HG03066 (cell line): ENCODE results near the gene LRRC42.
A peak's percentile ranks its signal among the peaks of the same experiment; 100 is the strongest.

Source experiments
- ATAC-seq: cut with Tn5 transposase; IDR thresholded peaks from one replicate; pipeline ENCODE4 v1.9.1; 2021; ENCODE audit warnings: low read depth; ENCODE audit not compliant: unreplicated experiment

LRRC42 gene

DNA sequence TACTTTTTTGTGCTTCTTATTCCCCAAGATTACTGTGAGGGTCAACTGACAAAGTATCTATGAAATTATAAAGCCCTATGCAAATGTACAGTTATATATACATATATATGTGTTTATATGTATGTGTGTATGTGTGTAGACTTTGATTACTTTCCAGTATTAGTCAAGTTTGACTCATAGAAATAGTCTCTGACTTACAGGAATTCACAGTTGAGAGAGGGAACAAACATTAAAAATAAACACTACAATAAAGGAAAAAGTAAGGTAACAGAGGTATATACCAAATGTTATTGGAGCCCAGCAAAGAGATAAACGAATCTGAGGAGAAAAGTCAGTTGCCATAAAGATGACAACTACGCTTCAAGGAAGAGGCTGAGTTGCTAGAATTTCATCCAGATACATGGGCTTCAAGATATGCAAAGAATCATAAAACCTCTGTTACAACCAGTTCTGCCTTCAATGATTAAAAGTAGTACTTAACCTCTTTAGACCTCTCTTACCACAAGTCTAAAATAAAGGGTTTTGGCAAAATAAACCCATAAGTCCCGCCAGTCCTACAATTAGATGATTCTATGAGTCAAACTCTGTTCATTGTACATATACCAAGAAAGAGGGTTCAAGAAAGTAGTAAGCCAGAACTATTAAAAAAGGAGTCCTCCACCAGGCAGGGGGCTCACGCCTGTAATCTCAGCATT lies 7.9 kb upstream of the LRRC42 start:
- ATAC-seq, result no peak

- no peak for ATAC-seq
Measured at GRCh38 chr1:53942127-53942957, 3.8 kb upstream of the LRRC42 start.

DNA sequence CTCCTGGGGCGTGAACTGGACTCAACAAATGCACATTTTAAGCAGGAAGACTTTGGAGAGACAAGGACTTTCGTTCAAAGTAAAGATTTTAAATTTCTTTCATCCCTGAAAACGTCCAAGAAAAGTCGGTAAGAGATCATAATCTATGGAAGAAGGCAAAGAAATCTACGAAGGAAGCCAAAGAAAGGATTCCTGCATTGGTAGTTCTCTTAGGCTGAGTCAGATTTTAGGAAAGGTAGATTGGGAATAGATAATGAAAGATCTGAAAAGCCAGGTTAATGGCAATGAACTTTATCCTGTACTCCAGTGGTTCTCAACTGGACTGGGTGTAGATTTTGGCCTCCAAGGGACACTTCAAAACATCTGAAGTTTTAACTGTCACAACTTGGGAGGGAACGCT lies 3.1 kb upstream of the LRRC42 start:
- ATAC-seq, result no peak

DNA sequence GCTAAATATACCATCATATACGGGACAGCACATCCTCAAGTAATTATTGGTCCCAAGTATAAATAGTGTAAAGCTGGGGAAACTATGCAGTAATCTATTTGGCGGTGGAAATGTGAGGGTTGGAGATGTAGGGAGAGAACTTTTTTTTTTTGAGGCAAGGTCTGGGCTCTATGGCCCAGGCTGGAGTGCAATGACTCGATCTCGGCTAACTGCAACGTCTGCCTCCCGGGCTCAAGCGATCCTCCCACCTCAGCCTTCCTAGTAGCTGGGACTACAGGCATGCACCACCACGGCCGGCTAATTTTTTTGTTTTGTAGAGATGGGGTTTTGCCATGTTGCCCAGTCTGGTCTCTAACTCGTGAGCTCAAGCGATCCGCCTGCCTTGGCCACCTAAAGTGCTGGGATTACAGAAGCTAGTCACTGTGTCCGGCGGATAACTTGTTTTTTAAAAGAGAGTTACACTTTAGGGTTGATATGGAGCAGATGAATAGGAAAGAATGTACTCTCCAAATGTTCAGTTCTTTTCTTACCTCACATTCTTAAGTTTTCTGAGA lies 2.6 kb upstream of the LRRC42 start:
- ATAC-seq, result no peak

- ATAC-seq, result no peak
Measured at GRCh38 chr1:53944469-53945182, 1.5 kb upstream of the LRRC42 start.

DNA sequence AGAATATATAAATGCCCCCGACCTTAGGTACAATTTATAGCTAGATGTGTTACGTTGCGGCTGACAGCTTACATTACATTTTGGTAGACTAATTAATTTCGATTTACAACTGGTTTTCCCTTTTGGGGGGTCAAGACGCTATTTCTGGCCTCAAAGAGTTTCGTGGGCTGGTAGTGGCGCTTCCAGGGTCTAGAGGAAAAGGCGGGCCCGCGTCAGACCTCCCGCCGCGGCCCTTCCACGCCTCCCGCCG lies 1.0 kb upstream of the LRRC42 start:
- ATAC-seq, result no peak

DNA sequence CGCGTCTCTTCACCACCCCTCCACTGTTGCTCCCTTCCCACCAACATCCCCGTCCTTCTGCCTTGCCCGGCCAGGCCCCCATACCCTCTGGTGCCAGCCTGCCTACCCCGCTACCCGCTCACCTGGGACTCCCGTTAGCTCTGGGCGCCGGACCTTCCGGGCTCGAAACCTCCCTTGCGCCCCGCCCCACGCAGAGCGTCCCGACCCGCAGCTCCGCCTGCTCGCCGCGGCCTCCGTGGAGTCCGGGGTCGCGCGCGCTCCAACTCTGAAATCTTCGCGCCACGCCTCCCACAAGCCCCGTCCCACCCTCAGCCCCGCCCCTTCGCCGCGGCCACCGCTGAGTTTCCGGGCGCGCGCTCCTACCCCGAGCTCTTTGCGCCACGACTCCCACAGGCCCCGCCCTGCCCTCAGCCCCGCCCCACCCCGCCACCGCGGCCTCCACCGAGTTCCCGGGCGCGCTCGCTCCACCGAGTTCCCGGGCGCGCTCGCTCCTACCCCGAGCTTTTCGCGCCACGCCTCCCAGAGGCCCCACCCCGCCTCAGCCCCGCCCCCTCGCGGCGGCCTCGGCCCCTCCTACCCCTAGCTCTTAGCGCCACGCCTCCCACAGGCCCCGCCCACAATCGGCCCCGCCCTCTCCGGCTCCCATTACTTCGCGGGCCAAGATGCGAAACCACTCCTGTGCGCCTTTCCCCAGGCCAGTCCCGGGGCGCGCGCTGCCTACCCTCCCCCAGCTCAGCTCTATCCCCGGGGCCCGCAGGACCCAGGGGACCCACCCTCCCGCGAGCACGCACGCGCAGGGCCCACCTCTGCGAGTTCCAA lies 508 bp upstream of the LRRC42 start, which contains the start of gene IFT25:
IFT25 (minus strand) TSS at position 267 of the 819 bp plus-strand sequence. CDS start 5,617 bp downstream, outside the sequence.
- ATAC-seq, result peak; percentile 57

GRCh38 chr1:53947172-53947907 lies 1.2 kb downstream of the LRRC42 start:
- no peak for ATAC-seq

DNA sequence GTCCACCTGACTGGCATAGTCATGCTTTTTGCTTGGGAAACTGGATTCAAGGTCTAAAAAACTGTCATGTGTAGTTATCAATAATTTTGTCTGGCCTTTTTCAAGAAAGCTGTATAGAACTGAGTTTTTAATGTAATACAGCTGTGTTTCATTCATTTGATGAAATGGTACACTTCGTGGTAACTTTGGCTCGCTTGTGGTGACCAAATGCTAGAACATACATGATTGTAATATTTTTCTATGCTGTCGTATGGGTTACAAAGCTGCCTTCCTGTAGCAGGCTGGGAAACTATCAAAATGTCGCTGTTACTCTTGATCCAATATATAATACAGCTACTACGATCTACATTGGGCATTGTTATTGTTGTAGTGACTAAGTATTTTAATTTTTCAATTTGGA lies 2.1 kb downstream of the LRRC42 start:
- no peak for ATAC-seq

- no peak for ATAC-seq
Measured at GRCh38 chr1:53949023-53949990, 3.2 kb downstream of the LRRC42 start.

DNA sequence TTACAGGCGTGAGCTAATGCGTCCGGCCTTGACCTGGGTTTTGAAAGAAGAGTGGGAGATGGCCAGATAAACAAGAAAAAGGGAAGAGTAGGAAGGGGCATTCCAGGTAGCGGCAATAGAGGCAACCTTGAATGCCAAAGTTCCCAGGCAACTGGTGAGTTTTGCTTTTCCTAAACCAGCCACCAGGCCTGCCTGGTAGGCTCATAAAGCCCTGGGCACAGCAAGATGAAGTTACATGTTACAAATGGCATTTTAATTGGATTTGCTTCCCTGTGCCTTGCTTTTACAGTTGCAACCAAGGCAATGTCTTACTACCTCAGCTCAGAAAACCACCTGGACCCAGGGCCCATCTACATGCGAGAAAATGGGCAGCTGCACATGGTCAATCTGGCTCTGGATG lies 5.5 kb downstream of the LRRC42 start:
- no peak for ATAC-seq

GRCh38 chr1:53954128-53954527 lies 8.0 kb downstream of the LRRC42 start:
- no peak for ATAC-seq

GRCh38 chr1:53956308-53957168 lies 10.4 kb downstream of the LRRC42 start:
- ATAC-seq, result no peak

DNA sequence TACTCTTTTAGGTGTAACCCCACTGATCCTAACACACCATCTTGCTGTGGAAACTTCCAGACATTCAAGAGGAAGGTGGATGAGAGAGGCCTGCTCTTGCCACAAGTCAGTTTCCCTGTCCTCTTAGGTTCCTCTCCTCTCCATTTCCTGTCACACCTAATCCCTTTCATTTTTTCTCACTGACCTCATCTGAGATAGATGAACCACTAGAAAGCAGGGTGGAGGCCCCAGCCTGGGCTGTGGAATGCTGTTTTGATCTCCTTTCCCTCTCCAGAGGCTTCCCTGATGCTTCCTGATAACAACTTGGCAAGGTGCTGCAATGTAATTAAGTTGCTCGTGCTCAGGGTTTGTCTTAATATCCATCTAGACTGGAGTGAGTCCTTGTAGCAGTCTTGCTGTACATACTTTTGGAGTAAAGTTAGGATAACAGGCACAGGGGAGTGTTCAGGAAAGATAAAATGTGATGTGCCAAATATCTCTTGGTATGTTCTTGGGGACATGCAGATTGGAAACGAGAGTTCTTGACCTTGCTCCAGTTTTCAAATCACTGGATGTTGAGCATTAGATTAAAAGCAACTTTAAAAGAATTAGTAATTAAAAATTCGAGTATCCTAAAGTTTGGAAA lies 11.2 kb downstream of the LRRC42 start:
- no peak for ATAC-seq

- no peak for ATAC-seq
Measured at GRCh38 chr1:53959664-53960250, 13.6 kb downstream of the LRRC42 start.

- ATAC-seq, result no peak
Measured at GRCh38 chr1:53962395-53962794, 16.2 kb downstream of the LRRC42 start.

GRCh38 chr1:53963460-53963859 lies 17.3 kb downstream of the LRRC42 start:
- no peak for ATAC-seq
